MM.1S (cell line): Measurements from ENCODE around the gene SCARF2.
"Not testable (repeated sequence)": the region's sequence is repeated elsewhere in the genome, so short reads cannot be mapped to it uniquely, and the experiment has no call there.

Experiments
- DNase-seq: peaks from one replicate; pipeline ENCODE4 v3.0.0-alpha.2; 2015
- H2AFZ ChIP-seq: fragments of 300-600 bp; sonication (generic); 2 replicates; pipeline ENCODE4 v1.6.0; 2016; ENCODE audit warnings: antibody characterized with exemption, low read length
- H3F3A ChIP-seq: fragments of 300-600 bp; sonication (generic); 2 replicates; pipeline ENCODE4 v1.6.1; 2016; ENCODE audit warnings: mild to moderate bottlenecking, antibody characterized with exemption, low read length, moderate library complexity, mixed read lengths; ENCODE audit not compliant: insufficient read depth
- H3K27ac ChIP-seq: fragments of 300-600 bp; sonication (generic); 2 replicates; pipeline ENCODE4 v1.5.1; 2016; ENCODE audit warnings: mild to moderate bottlenecking, low read length
- H3K27me3 ChIP-seq: fragments of 300-600 bp; sonication (generic); replicated peaks from 2 replicates; pipeline ENCODE4 v1.6.0; 2016; ENCODE audit warnings: low read length; ENCODE audit not compliant: insufficient read depth
- H3K36me3 ChIP-seq: fragments of 300-600 bp; sonication (generic); replicated peaks from 2 replicates; pipeline ENCODE4 v1.6.1; 2016; ENCODE audit warnings: mild to moderate bottlenecking, low read length, mixed read lengths; ENCODE audit not compliant: insufficient read depth
- H3K4me1 ChIP-seq: fragments of 300-600 bp; sonication (generic); 2 replicates; pipeline ENCODE4 v1.6.1; 2016; ENCODE audit warnings: low read length, mixed read lengths
- H3K4me2 ChIP-seq: fragments of 300-600 bp; sonication (generic); 2 replicates; pipeline ENCODE4 v1.6.0; 2016; ENCODE audit warnings: low read depth, low read length
- H3K4me3 ChIP-seq: fragments of 300-600 bp; sonication (generic); 2 replicates; pipeline ENCODE4 v1.5.1; 2016; ENCODE audit warnings: low read length, mixed read lengths
- H3K79me2 ChIP-seq: fragments of 300-600 bp; sonication (generic); 2 replicates; pipeline ENCODE4 v1.6.1; 2016; ENCODE audit warnings: mixed run types, low read length, mixed read lengths
- H3K9ac ChIP-seq: fragments of 300-600 bp; sonication (generic); 2 replicates; pipeline ENCODE4 v1.6.1; 2016; ENCODE audit warnings: low read length, mixed read lengths
- H3K9me2 ChIP-seq: fragments of 300-600 bp; sonication (generic); replicated peaks from 2 replicates; pipeline ENCODE4 v1.6.1; 2016; ENCODE audit warnings: mild to moderate bottlenecking, low read length, mixed read lengths; ENCODE audit not compliant: insufficient read depth
- H3K9me3 ChIP-seq: fragments of 300-600 bp; sonication (generic); replicated peaks from 2 replicates; pipeline ENCODE4 v1.6.1; 2016; ENCODE audit warnings: mild to moderate bottlenecking, low read length, mixed read lengths; ENCODE audit not compliant: insufficient read depth
- H4K20me1 ChIP-seq: fragments of 300-600 bp; sonication (generic); 2 replicates; pipeline ENCODE4 v1.6.1; 2016; ENCODE audit warnings: mild to moderate bottlenecking, low read length, moderate library complexity, mixed read lengths; ENCODE audit not compliant: insufficient read depth
- EZH2 ChIP-seq: fragments of 300-600 bp; sonication (generic); optimal IDR thresholded peaks from 2 replicates; pipeline ENCODE3; 2017; ENCODE audit warnings: low read depth, mild to moderate bottlenecking, antibody characterized with exemption, low read length, mixed read lengths
- EZH2phosphoT487 ChIP-seq: fragments of 300-600 bp; sonication (generic); IDR thresholded peaks from 2 replicates; pipeline ENCODE4 v1.6.1; 2018; ENCODE audit warnings: antibody characterized with exemption, low read length
- TF ChIP-seq, protein P1 (sequence below): fragments of 300-600 bp; sonication (generic); IDR thresholded peaks from 2 replicates; pipeline ENCODE4 v1.5.1; 2016; ENCODE audit warnings: antibody characterized with exemption, low read length, mixed read lengths

Gene SCARF2

GRCh38 chr22:20475115-20475436 lies 37.5 kb upstream of the SCARF2 start:
- DNase-seq = no peak
- TF ChIP-seq EZH2 (no peak), EZH2phosphoT487 (no peak)
- TF ChIP-seq, protein P1, sequence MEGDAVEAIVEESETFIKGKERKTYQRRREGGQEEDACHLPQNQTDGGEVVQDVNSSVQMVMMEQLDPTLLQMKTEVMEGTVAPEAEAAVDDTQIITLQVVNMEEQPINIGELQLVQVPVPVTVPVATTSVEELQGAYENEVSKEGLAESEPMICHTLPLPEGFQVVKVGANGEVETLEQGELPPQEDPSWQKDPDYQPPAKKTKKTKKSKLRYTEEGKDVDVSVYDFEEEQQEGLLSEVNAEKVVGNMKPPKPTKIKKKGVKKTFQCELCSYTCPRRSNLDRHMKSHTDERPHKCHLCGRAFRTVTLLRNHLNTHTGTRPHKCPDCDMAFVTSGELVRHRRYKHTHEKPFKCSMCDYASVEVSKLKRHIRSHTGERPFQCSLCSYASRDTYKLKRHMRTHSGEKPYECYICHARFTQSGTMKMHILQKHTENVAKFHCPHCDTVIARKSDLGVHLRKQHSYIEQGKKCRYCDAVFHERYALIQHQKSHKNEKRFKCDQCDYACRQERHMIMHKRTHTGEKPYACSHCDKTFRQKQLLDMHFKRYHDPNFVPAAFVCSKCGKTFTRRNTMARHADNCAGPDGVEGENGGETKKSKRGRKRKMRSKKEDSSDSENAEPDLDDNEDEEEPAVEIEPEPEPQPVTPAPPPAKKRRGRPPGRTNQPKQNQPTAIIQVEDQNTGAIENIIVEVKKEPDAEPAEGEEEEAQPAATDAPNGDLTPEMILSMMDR = no peak

GRCh38 chr22:20472629-20473442 lies 35.2 kb upstream of the SCARF2 start:
- H3K9me3 ChIP-seq = no peaks in the 10 kb centered on the region
- H3K27me3 ChIP-seq = no peaks in the 10 kb centered on the region

More at GRCh38 chr22:20475115-20475436, 37.5 kb upstream of the SCARF2 start:
- Histone ChIP-seq H3K27ac (no peak overlapping the region), H3K4me1 (no peaks in the 10 kb centered on the region), H3K36me3 (no peaks in the 10 kb centered on the region), H3K9ac (no peak overlapping the region), H3K9me3 (no peaks in the 10 kb centered on the region), H3K4me3 (no peak overlapping the region), H4K20me1 (no peaks in the 10 kb centered on the region), H3F3A (no peaks in the 10 kb centered on the region), H3K27me3 (no peaks in the 10 kb centered on the region), H3K4me2 (no peak overlapping the region), H3K9me2 (no peaks in the 10 kb centered on the region), H3K79me2 (no peaks in the 10 kb centered on the region), H2AFZ (no peak overlapping the region)

GRCh38 chr22:20471126-20471833 lies 33.7 kb upstream of the SCARF2 start:
- no peak overlapping the region for H3K9ac ChIP-seq
- H3F3A ChIP-seq = no peaks in the 10 kb centered on the region
- H3K4me2 ChIP-seq = no peak overlapping the region
- no peaks in the 10 kb centered on the region for H3K9me2 ChIP-seq
- no peaks in the 10 kb centered on the region for H3K79me2 ChIP-seq
- no peak for DNase-seq
- H3K4me1 ChIP-seq = peaks cover 14% of the 10 kb centered on the region
- H2AFZ ChIP-seq = no peak overlapping the region
- H4K20me1 ChIP-seq = no peaks in the 10 kb centered on the region
- no peak overlapping the region for H3K4me3 ChIP-seq
- no peak overlapping the region for H3K27ac ChIP-seq
- H3K36me3 ChIP-seq = no peaks in the 10 kb centered on the region
- TF ChIP-seq, protein P1 = no peak
- no peak for TF ChIP-seq EZH2
- no peak for TF ChIP-seq EZH2phosphoT487
- no peaks in the 10 kb centered on the region for H3K9me3 ChIP-seq
- H3K27me3 ChIP-seq = no peaks in the 10 kb centered on the region

More at GRCh38 chr22:20472629-20473442, 35.2 kb upstream of the SCARF2 start:
- H3K36me3 ChIP-seq = no peaks in the 10 kb centered on the region
- H3F3A ChIP-seq = no peaks in the 10 kb centered on the region
- no peak overlapping the region for H2AFZ ChIP-seq
- H3K9me2 ChIP-seq = no peaks in the 10 kb centered on the region
- H3K4me3 ChIP-seq = no peak overlapping the region
- H3K9ac ChIP-seq = no peak overlapping the region
- H3K4me1 ChIP-seq = peaks cover 14% of the 10 kb centered on the region
- no peaks in the 10 kb centered on the region for H3K79me2 ChIP-seq
- H4K20me1 ChIP-seq = no peaks in the 10 kb centered on the region
- no peak overlapping the region for H3K27ac ChIP-seq
- no peak for DNase-seq
- no peak overlapping the region for H3K4me2 ChIP-seq
- TF ChIP-seq EZH2 (no peak), EZH2phosphoT487 (no peak)

- H2AFZ ChIP-seq, H3K36me3 ChIP-seq: not testable (repeated sequence)
Observed at GRCh38 chr22:20470525-20470924, 32.9 kb upstream of the SCARF2 start.

More at GRCh38 chr22:20470525-20470924, 32.9 kb upstream of the SCARF2 start:
- not testable (repeated sequence) for H4K20me1 ChIP-seq, H3K27me3 ChIP-seq, H3F3A ChIP-seq, H3K9ac ChIP-seq, H3K4me3 ChIP-seq, H3K79me2 ChIP-seq, H3K4me2 ChIP-seq, H3K27ac ChIP-seq, H3K9me2 ChIP-seq, DNase-seq, H3K9me3 ChIP-seq
- H3K4me1 ChIP-seq = peaks cover 14% of the 10 kb centered on the region
